ENCODE data around the gene SUN1. TPM values are rescaled to one million over a fixed set of nuclear protein-coding genes. Genes with fewer than 3 reads are reported as not detected.

Gene SUN1
- total and polyA plus RNA-seq, 2 of the 8 experiments (the other 6 are each of a cell fraction or from before 2014, with no cell fraction given), result 108 to 158 TPM

DNA sequence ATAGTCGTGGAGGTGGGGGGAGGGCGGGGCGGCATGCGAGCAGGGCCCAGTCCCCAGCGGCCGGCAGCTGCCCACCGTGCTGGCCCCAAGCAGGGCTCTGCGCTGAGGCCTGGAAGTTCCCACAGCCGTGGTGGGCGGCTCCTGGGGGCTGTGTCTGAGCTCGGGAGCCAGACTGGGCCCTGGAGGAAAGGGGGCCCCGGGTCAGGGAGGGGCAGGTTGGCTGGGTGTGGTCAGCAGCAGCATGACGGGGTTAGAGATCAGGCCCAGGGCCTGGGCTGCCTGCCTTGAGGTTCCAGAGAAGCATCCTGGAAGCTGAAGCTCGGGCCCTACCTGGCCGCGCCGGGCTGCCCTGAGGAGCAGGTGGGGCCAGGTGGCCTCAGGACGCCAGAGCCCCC lies 66.2 kb downstream of the SUN1 start:
- H2BK5ac ChIP-seq (ENCODE audit: low read depth, low read length), result no peak overlapping the region; the same call in 1 of the 2 replicates
- peaks cover 7 to 40% (median 26%) of the 10 kb centered on the region in 4 experiments for H3K36me3 ChIP-seq (ENCODE audit: control insufficient read depth in 2 of 4, insufficient read depth in 4 of 4, low read length in 3 of 4)
- H2BK120ac ChIP-seq (replicated peaks; ENCODE audit: low read depth, low read length), result no peak overlapping the region
- H3K4me1 ChIP-seq (replicated peaks in 1 of 4; ENCODE audit: control insufficient read depth in 3 of 4, insufficient read depth in 4 of 4, low read length in 3 of 4), result peaks cover 0 to 8% (median 4%) of the 10 kb centered on the region in 4 experiments; a peak in 5 of 7 replicates
- 91% methylated on average over 17 of the region's 18 CpGs; no CpG with 5 or more reads in 1 of the 2 experiments for WGBS, 2 experiments (ENCODE audit: extremely low coverage in 1 of 2, insufficient coverage in 1 of 2, insufficient read length in 1 of 2, insufficient replicate concordance in 2 of 2, low coverage in 1 of 2, low lambda C conversion rate in 2 of 2, missing lambda C conversion rate in 1 of 2)
- H4K20me1 ChIP-seq (replicated peaks in 1 of 2; ENCODE audit: control insufficient read depth in 1 of 2, insufficient read depth in 2 of 2, low read length in 2 of 2), result peaks cover 7 to 12% of the 10 kb centered on the region in 2 experiments
- H3K79me2 ChIP-seq (ENCODE audit: control insufficient read depth in 1 of 2, insufficient read depth in 2 of 2, low read length in 2 of 2), result no peaks in the 10 kb centered on the region
- H2AFZ ChIP-seq (ENCODE audit: low read length), result no peak overlapping the region
- DNase-seq (ENCODE audit: low read depth in 1 of 2, low spot score in 2 of 2) (no peak), FAIRE-seq (no peak)
- no peak overlapping the region for H4K91ac ChIP-seq (replicated peaks; ENCODE audit: insufficient read length, low read length)
- H3K27ac ChIP-seq (ENCODE audit: low read depth, low read length), result no peak overlapping the region
- no peak overlapping the region for H3K14ac ChIP-seq (ENCODE audit: insufficient read length)
- no peaks in the 10 kb centered on the region for H3K27me3 ChIP-seq (replicated peaks in 1 of 4; ENCODE audit: control insufficient read depth in 3 of 4, extremely low read depth in 1 of 4, insufficient read depth in 3 of 4, low read length in 3 of 4)
- no peak overlapping the region for H3K4me2 ChIP-seq (ENCODE audit: insufficient read depth in 1 of 2, low read depth in 2 of 2, low read length in 2 of 2)
- ChIA-PET CTCF (ENCODE audit: partially characterized antibody) (interaction anchor here (0.7 to 1.7 kb wide), 3 partner anchors 12 to 26 kb away, joined by 3 to 6 read pairs (median 3); no protein-coding TSS in a partner anchor), POLR2A (ENCODE audit: partially characterized antibody) (interaction anchor here (0.5 to 4.0 kb wide), 6 partner anchors 11 to 228 kb away, joined by 3 to 23 read pairs (median 4); no protein-coding TSS in a partner anchor)
- H3K4me3 ChIP-seq (ENCODE audit: extremely low read depth in 1 of 4, insufficient read depth in 2 of 4, low read depth in 3 of 4, low read length in 4 of 4), result no peak overlapping the region
- no peak overlapping the region for H3K56ac ChIP-seq (replicated peaks; ENCODE audit: insufficient read length, low read depth, low read length)
- no peak overlapping the region for H3K18ac ChIP-seq (ENCODE audit: extremely low read depth, low read length)
- H4K5ac ChIP-seq (ENCODE audit: insufficient read length, low read depth, low read length), result no peak overlapping the region
- no peaks in the 10 kb centered on the region for H3K9me3 ChIP-seq (ENCODE audit: insufficient read depth in 2 of 2, low read depth in 1 of 2, low read length in 1 of 2)
- H3K9ac ChIP-seq (replicated peaks in 1 of 4; ENCODE audit: extremely low read depth in 1 of 4, low read depth in 3 of 4, low read length in 3 of 4), result no peak overlapping the region
- H4K8ac ChIP-seq (ENCODE audit: extremely low read depth, insufficient read depth, low read length), result no peak overlapping the region; the same call in 1 of the 2 replicates
- TF ChIP-seq TEAD4 (IDR thresholded peaks at IDR 0.05; ENCODE audit: low read depth, low read length) (no peak), HDAC6 (IDR thresholded peaks at IDR 0.05; ENCODE audit: low read depth, low read length) (no peak), RNF2 (IDR thresholded peaks at IDR 0.05; ENCODE audit: borderline replicate concordance, low read depth, low read length, missing control alignments, poor library complexity, severe bottlenecking) (no peak), SRF (IDR thresholded peaks at IDR 0.05; ENCODE audit: low read depth, low read length) (no peak), EZH2 (IDR thresholded peaks at IDR 0.05; ENCODE audit: low read depth, low read length, severe bottlenecking) (no peak), CBX8 (IDR thresholded peaks at IDR 0.05; ENCODE audit: borderline replicate concordance, low read depth, low read length) (no peak), SIN3A (conservative IDR thresholded peaks at IDR 0.05 in 1 of 2, IDR thresholded peaks at IDR 0.05 in 1 of 2; ENCODE audit: low read depth in 1 of 2, low read length in 2 of 2) (no peak)
- no peak overlapping the region for H2BK12ac ChIP-seq (ENCODE audit: low read depth, low read length)
- H2BK15ac ChIP-seq (ENCODE audit: low read length), result no peak overlapping the region
- no peak overlapping the region for H3K4ac ChIP-seq (replicated peaks; ENCODE audit: insufficient read length, low read depth, low read length)
- H2BK20ac ChIP-seq (ENCODE audit: low read length), result no peak overlapping the region
- no peaks in the 10 kb centered on the region; the same call in 1 of the 2 replicates for H3K23me2 ChIP-seq (ENCODE audit: low read depth, low read length)
- no peak overlapping the region for H3K23ac ChIP-seq (ENCODE audit: insufficient read length)
- H3K79me1 ChIP-seq (ENCODE audit: low read depth, low read length), result peaks cover 5% of the 10 kb centered on the region
- no peak overlapping the region for H2AK5ac ChIP-seq (ENCODE audit: low read depth, low read length)
